ENCODE results near the gene RASD2.
A peak's percentile ranks its signal among the peaks of the same experiment; 100 is the strongest.

RASD2 gene

DNA sequence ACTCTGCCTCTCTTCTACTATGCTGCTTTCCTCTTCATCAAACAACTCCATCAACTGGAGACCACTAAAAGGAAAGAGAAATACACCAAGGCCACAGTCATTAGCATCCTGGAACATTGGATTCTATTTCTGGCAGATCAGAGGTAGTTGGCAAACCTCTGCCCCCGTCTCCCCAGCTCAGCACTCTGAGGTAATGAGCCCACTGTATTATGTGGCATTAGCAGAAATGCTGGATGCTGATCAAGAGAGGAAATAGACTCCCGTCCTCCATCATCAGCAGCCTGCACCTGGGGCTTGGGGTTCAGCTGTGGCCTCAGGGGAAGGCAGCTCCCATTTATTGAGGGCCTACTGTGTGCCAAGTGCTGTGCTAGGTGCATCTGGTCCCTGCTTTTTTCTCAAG is 9.0 kb upstream of the RASD2 start:
- TF ChIP-seq POLR2A (IDR thresholded peaks at IDR 0.05; ENCODE audit: low read depth, low read length) (no peak), POLR2AphosphoS5 (IDR thresholded peaks at IDR 0.05; ENCODE audit: low read depth, low read length) (no peak), TAF1 (IDR thresholded peaks at IDR 0.05; ENCODE audit: borderline replicate concordance, low read depth, low read length) (no peak)
- FAIRE-seq (no peak), DNase-seq (ENCODE audit: insufficient read length) (no peak)

DNA sequence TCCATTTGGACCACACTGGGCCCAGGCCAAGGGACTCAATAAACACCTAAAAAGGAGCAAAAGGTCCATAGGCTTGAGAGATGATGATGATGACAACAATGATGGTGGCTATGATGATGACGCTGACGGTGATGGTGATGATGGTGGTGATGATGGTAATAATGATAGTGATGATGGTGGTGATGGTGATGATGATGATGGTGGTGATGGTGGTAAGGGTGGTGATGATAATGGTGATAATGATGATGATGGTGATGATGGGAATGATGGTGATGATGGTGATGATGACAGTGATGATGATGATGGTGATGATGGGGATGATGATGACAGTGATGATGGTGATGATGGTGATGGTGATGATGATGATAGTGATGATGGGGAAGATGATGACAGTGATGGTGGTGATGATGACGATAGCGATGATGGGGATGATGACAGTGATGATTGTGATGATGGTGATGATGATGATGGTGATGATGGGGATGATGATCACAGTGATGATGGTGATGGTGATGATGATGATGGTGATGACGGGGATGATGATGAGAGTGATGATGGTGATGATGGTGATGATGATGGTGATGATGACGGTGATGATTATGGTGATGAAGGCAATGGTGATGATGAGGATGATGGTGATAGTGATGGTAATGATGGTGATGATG is 7.1 kb upstream of the RASD2 start:
- FAIRE-seq (no peak), DNase-seq (ENCODE audit: insufficient read length) (no peak)

DNA sequence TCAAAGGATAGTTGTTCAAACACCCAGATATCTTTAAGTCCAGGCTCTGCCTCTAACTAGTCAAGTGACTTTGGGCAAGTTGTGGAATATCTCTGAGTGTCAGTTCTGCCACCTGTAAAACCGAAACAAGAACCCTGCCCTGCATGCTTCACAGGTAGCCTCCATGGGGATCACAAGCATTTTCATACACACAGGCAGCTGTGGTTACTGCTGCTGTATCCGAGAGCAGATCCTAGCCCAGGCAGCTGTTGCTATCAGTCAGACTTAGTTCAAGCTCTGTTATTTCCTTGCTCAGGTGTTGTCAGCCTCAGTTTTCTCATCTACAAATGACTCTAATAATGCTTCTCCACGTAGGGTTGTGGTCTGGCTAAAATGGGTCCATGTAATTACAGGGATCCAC is 6.5 kb upstream of the RASD2 start:
- DNase-seq (ENCODE audit: insufficient read length) (no peak), FAIRE-seq (no peak)
- TF ChIP-seq POLR2A (IDR thresholded peaks at IDR 0.05; ENCODE audit: low read depth, low read length) (no peak), POLR2AphosphoS5 (IDR thresholded peaks at IDR 0.05; ENCODE audit: low read depth, low read length) (no peak), TAF1 (IDR thresholded peaks at IDR 0.05; ENCODE audit: borderline replicate concordance, low read depth, low read length) (no peak)

More for the DNA sequence above, 7.1 kb upstream of the RASD2 start:
- TF ChIP-seq POLR2AphosphoS5 (IDR thresholded peaks at IDR 0.05; ENCODE audit: low read depth, low read length) (no peak), POLR2A (IDR thresholded peaks at IDR 0.05; ENCODE audit: low read depth, low read length) (no peak), TAF1 (IDR thresholded peaks at IDR 0.05; ENCODE audit: borderline replicate concordance, low read depth, low read length) (no peak)

DNA sequence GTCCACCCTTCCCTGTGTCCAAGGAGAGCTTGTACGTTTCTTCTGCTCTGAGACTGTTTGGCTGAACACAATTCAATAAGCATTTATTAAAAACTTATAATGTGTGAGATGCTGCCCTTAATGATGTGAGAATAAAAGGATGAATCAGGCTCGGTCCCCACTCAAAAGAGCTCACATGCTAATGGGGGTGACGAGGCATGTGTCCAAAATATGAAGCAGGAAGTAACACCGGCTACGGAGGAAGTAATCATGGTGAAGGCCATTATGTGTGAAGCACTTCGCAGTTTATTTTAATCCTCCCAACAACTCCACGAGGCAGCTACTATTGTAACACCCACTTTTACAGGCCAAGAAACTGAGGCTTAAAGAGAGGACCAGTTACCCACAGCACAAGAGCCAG is 3.4 kb upstream of the RASD2 start:
- no peak for FAIRE-seq
- TF ChIP-seq TAF1 (IDR thresholded peaks at IDR 0.05; ENCODE audit: borderline replicate concordance, low read depth, low read length) (no peak), POLR2AphosphoS5 (IDR thresholded peaks at IDR 0.05; ENCODE audit: low read depth, low read length) (no peak), POLR2A (IDR thresholded peaks at IDR 0.05; ENCODE audit: low read depth, low read length) (no peak)

DNA sequence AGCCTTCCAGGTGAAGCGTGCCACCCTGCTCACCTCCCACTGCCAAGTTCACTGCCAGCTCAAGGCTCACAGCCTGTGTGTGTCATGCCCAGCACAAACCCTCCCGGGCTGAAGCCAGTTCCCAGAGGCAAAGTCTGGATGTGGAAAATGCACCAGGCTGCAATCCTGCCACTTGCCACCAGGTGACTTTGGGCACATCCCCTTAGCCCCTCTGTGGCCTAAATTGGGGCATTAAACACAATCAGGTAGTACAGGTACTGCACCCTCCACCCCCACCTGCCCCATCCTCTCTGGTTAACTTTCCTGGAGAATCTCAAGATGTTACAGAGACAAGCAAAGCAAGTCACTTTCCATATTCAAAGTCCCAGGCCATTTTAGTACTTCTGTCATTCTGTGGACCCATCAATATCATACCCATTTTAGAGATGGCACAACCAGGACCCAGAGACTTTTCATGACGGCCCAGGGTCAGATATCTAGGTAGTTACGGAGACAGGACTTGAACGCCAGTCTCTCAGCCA is 1.8 kb upstream of the RASD2 start:
- no peak for TF ChIP-seq TAF1 (IDR thresholded peaks at IDR 0.05; ENCODE audit: borderline replicate concordance, low read depth, low read length)
- TF ChIP-seq POLR2A (IDR thresholded peaks at IDR 0.05; ENCODE audit: low read depth, low read length), result no peak
- no peak for TF ChIP-seq POLR2AphosphoS5 (IDR thresholded peaks at IDR 0.05; ENCODE audit: low read depth, low read length)
- DNase-seq (ENCODE audit: insufficient read length) (no peak), FAIRE-seq (no peak)

More for the DNA sequence above, 3.4 kb upstream of the RASD2 start:
- no peak for DNase-seq (ENCODE audit: insufficient read length)

DNA sequence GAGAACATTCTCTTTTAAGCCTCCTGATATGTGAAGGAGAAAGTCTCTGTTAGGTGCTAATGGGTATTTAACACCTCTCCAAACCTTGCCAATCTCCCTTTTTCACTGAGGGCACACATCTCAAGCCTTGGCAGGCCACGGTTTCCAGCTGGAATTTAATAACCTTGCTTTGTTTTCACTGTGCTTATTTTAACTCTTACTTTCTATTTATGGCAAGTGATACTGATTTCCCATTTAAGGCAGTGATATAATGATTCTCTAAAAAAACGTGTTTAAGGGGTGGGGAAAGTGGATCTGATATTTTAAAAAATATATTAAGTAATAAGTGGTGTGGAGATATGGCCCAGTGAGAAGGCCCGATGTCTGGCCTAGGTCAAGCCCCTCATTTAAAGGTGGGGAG is 1.1 kb upstream of the RASD2 start:
- no peak for TF ChIP-seq POLR2AphosphoS5 (IDR thresholded peaks at IDR 0.05; ENCODE audit: low read depth, low read length)
- no peak for TF ChIP-seq POLR2A (IDR thresholded peaks at IDR 0.05; ENCODE audit: low read depth, low read length)
- TF ChIP-seq TAF1 (IDR thresholded peaks at IDR 0.05; ENCODE audit: borderline replicate concordance, low read depth, low read length), result no peak
- FAIRE-seq (no peak), DNase-seq (ENCODE audit: insufficient read length) (no peak)

DNA sequence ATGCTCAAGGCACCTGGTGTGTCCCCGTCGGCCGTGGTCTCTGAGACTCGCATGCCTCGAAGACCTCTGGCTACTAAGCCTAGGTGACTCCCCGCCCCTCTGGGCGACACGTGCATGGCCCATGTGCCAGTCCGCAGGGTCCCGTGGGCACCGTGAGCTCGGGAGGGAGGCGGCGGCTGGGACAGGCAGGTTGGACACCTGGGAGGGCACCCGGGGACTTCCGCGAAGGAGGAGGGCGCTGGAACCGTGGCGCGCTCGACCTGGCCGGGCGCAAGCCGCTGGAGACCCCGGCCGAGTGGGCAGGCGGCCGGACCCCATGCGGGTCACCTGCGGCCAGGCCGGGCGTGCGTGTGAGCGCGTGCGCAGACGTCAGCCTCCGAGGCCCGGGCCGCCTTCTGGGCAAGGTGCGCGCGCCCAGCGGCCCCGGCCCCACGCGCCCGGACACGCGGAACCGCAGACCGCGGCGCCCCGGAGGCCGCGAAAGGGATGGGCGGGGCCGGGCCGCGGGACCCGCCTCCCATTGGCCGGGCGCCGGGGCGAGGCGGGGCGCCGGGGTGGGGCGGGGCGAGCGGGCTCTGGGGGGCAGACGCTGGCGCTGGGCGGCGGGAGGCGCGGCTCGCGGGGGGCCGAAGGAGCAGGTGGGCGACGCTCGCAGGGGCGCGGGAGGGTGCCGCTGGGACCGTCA is 579 bp upstream of the RASD2 start:
- FAIRE-seq, result no peak
- peak; percentile 85 for DNase-seq (ENCODE audit: insufficient read length)
- no peak for TF ChIP-seq POLR2A (IDR thresholded peaks at IDR 0.05; ENCODE audit: low read depth, low read length)
- TF ChIP-seq POLR2AphosphoS5 (IDR thresholded peaks at IDR 0.05; ENCODE audit: low read depth, low read length), result no peak
- TF ChIP-seq TAF1 (IDR thresholded peaks at IDR 0.05; ENCODE audit: borderline replicate concordance, low read depth, low read length), result no peak

DNA sequence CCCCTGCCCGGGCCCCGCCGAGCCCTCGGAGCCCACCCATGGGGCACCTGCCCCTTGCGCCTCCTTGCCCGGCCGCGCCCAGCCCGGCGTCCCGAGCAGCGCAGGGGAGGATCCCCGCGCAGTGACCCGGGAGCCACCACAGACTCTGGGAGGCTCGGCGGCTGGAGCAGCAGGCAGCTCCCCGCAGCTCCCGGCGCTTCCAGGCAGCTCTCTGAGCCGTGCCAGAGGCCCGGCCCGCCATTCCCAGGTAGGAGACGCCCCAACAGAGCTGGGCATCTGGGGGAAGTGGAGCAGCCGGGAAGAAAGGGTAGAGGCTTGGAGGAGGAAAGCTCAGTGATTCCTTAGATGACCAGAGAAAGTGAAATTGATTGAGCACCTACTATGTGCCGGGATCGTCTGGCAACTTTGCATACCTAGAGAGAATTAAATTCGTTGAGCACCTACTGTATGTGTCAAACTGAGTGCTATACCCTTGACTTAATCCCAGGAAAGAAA is 670 bp downstream of the RASD2 start:
- no peak for DNase-seq (ENCODE audit: insufficient read length)
- FAIRE-seq, result no peak
- no peak for TF ChIP-seq POLR2AphosphoS5 (IDR thresholded peaks at IDR 0.05; ENCODE audit: low read depth, low read length)
- no peak for TF ChIP-seq TAF1 (IDR thresholded peaks at IDR 0.05; ENCODE audit: borderline replicate concordance, low read depth, low read length)
- no peak for TF ChIP-seq POLR2A (IDR thresholded peaks at IDR 0.05; ENCODE audit: low read depth, low read length)

DNA sequence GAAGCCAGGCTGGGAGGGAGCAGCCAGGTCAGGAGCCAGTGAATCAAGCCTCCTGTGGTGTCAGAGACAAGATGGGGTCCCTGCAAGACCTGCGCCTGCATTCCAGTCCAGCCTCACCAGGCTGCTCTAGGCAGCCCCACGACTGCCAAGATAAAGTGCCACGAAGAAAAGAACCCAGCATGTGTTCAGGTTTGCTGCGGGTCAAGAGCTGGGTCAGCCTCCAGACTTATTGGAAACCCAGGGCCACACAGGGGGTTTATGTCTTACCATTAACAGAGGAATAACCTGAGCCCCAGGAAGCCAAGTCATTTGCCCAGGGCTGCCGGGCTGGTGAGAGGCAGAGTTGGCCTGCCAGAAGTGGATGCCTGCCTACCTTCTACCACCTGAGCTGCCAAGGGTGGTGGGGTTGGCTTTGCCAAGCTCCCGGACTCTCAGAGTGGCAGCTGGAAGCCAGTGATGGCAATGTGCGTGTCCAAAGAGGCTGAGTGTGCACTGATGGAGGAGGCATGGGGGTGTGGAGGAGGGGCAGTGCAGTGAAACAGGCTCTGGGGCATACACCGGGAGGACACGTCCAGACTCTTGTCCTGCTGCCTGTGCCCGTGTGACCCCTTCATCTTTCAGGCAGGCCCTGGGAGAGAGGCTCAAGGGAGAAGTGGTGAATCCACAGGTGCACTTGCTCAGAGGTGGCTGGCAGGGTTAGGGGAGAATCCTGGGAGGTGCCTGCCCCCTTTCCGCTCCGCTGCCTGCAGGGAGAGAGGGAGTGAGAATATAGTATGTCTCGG is 1.7 kb downstream of the RASD2 start:
- FAIRE-seq (no peak), DNase-seq (ENCODE audit: insufficient read length) (no peak)
- no peak for TF ChIP-seq POLR2AphosphoS5 (IDR thresholded peaks at IDR 0.05; ENCODE audit: low read depth, low read length)
- no peak for TF ChIP-seq POLR2A (IDR thresholded peaks at IDR 0.05; ENCODE audit: low read depth, low read length)
- TF ChIP-seq TAF1 (IDR thresholded peaks at IDR 0.05; ENCODE audit: borderline replicate concordance, low read depth, low read length), result no peak

DNA sequence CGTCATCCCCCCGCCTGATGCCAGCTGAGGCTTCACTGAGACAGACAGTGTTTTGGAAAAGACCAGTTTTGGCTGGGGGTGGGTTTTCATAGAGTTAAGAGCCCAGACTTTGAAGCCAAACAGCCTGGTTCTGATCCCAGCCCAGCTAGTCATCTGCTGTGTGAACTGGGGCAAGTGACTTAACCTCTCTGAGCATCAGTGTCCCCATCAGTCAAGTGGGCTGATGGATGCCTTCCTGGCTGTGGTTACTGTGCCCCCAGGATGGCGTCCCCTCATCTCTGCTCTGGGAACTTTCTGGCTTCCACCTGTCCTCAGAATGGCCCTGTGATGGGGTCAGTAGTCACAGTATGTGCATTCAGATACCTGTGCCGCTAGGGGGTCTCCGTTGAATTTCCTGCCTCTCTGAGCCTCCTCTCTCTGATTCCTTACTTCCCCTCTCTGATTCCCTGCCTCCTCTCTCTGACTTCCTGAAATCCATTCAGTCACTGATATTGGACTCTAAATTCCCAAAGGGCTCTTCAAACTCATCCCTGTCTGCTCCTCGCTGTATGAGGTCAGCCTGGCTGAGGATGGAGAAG is 2.4 kb downstream of the RASD2 start:
- no peak for TF ChIP-seq TAF1 (IDR thresholded peaks at IDR 0.05; ENCODE audit: borderline replicate concordance, low read depth, low read length)
- TF ChIP-seq POLR2A (IDR thresholded peaks at IDR 0.05; ENCODE audit: low read depth, low read length), result no peak
- TF ChIP-seq POLR2AphosphoS5 (IDR thresholded peaks at IDR 0.05; ENCODE audit: low read depth, low read length), result no peak
- DNase-seq (ENCODE audit: insufficient read length) (no peak), FAIRE-seq (no peak)

DNA sequence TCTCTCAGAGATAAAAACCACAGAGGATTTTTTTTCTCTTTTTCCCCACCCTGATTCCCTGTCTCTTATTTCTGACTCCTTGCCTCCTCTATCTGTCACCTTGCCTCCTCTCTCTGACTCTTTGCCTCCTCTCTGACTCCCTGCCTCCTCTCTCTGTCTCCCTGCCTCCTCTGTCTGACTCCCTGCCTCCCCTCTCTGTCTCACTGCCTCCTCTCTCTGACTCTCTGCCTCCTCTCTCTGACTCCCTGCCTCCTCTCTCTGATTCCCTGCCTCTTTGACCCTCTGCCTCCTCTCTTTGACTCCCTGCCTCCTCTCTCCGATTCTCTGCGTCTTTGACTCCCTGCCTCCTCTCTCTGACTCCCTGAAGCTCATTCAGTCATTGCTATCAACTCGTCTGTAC is 3.1 kb downstream of the RASD2 start:
- FAIRE-seq, result no peak
- no peak for TF ChIP-seq POLR2A (IDR thresholded peaks at IDR 0.05; ENCODE audit: low read depth, low read length)
- TF ChIP-seq TAF1 (IDR thresholded peaks at IDR 0.05; ENCODE audit: borderline replicate concordance, low read depth, low read length), result no peak
- no peak for DNase-seq (ENCODE audit: insufficient read length)
